Immature natural killer cell (primary cell): ENCODE results near the gene RYR3. TPM values are rescaled to one million over a fixed set of nuclear protein-coding genes. Genes with fewer than 3 reads are reported as not detected.

Experiments
- DNase-seq, 3 donors: peaks; one replicate each; pipeline ENCODE4 v3.0.0; 2022; ENCODE audit warnings: mixed read lengths in 1 of 3
- H3K27ac Mint-ChIP-seq, 6 donors: one replicate each; pipeline ENCODE4 v1.8.0; 2020; ENCODE audit warnings: mixed read lengths in 6 of 6, mild to moderate bottlenecking in 5 of 6, inconsistent platforms in 4 of 6, moderate library complexity in 3 of 6
- H3K27me3 Mint-ChIP-seq, 3 donors: one replicate each; pipeline ENCODE4 v1.8.0; 2020 to 2021; ENCODE audit warnings: low read depth in 3 of 3, mild to moderate bottlenecking in 3 of 3, mixed read lengths in 3 of 3, moderate library complexity in 3 of 3, inconsistent platforms in 1 of 3
- H3K36me3 Mint-ChIP-seq, 3 donors: one replicate each; pipeline ENCODE4 v1.8.0; 2020; ENCODE audit warnings: mixed read lengths in 3 of 3, inconsistent platforms in 2 of 3, mild to moderate bottlenecking in 2 of 3
- H3K4me1 Mint-ChIP-seq, 2 donors: one replicate each; pipeline ENCODE4 v1.8.0; 2020; ENCODE audit warnings: inconsistent platforms in 2 of 2, mild to moderate bottlenecking in 2 of 2, mixed read lengths in 2 of 2, moderate library complexity in 1 of 2
- H3K4me3 Mint-ChIP-seq, 5 donors: one replicate each; pipeline ENCODE4 v1.8.0; 2020; ENCODE audit warnings: mild to moderate bottlenecking in 5 of 5, mixed read lengths in 5 of 5, inconsistent platforms in 3 of 5, moderate library complexity in 3 of 5
- H3K9me3 Mint-ChIP-seq, 6 donors: one replicate each; pipeline ENCODE4 v1.8.0; 2020; ENCODE audit warnings: mild to moderate bottlenecking in 6 of 6, mixed read lengths in 6 of 6, inconsistent platforms in 4 of 6, moderate library complexity in 3 of 6
- polyA plus RNA-seq, 3 donors: library from polyadenylated mRNA; unstranded; fragments of 300-500 nt; fragmentation: Illumina TruSeq; gene quantifications; one replicate each; pipeline ENCODE4 v1.2.3, GENCODE V29; 2021

Gene RYR3
- polyA plus RNA-seq, 3 donors from 2014 or later = 0.11 to 0.14 TPM; not detected in 1

DNA sequence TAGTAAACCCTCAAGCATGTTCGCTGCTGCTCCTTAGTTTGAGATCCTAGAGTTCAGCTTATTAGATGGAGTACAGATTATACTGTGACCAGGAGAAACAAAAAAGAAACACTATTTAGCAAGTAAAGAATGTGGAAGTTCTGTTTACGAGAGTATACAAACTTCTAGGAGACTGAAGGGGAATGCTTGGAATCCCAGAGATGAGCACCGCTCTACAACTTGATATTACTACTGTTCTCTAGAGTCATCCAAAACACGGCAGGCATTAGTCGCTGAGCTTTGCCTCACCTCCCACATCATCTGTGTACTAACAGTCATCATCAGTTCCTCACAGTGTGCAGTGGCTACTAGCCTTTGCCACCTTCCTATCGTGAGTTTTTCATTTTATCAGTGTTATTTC lies 536.1 kb downstream of the RYR3 start:
- Mint-ChIP-seq H3K4me3 (no peak overlapping the region), H3K4me1 (no peaks in the 10 kb centered on the region), H3K9me3 (no peaks in the 10 kb centered on the region), H3K27ac (no peak overlapping the region), H3K27me3 (peaks cover 0 to 5% (median 2%) of the 10 kb centered on the region in 3 donors), H3K36me3 (no peaks in the 10 kb centered on the region)
- DNase-seq = no peak

DNA sequence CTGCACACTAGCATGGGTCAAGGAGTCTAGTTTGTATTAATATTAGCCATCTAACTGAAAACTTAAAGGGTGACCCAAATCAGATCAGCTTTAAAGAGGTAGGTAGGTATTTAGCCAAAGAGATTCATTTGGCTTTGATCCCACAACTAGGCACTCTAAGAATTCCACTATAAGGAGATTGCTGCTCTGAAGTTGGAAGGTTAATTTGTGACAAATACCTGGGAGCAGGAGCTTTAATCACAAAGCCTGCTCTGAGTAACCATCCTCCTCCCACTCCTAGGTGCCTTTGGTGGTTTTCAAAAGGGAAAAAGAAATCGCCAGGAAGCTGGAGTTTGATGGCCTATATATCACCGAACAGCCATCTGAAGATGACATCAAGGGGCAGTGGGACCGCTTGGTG lies 537.2 kb downstream of the RYR3 start:
- no peaks in the 10 kb centered on the region for H3K36me3 Mint-ChIP-seq
- no peaks in the 10 kb centered on the region for H3K4me1 Mint-ChIP-seq
- no peaks in the 10 kb centered on the region for H3K9me3 Mint-ChIP-seq
- H3K27me3 Mint-ChIP-seq = peaks cover 0 to 5% (median 2%) of the 10 kb centered on the region in 3 donors
- no peak overlapping the region for H3K27ac Mint-ChIP-seq
- no peak overlapping the region for H3K4me3 Mint-ChIP-seq
- no peak for DNase-seq

DNA sequence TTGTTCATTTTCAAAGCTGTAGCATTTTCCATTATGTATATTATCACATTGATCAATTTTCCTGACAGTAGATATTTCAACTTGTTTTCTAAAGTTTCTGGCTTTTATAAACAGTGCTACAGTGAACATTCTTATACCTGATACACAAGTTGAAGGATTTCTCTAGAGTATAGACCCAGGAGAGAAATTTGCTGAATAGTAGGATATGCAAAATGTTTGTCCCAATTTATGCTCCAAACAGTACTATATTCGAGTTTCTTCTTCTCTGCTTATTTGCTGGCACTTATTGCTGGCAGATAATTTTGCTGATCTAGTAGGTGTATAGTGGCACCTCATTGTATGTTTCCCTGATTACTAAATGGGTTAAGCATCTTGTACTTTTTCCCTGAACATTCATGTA lies 540.3 kb downstream of the RYR3 start:
- peaks cover 0 to 3% (median 0%) of the 10 kb centered on the region in 3 donors for H3K27me3 Mint-ChIP-seq
- no peak overlapping the region for H3K27ac Mint-ChIP-seq
- DNase-seq = no peak
- H3K9me3 Mint-ChIP-seq = no peaks in the 10 kb centered on the region
- no peaks in the 10 kb centered on the region for H3K4me1 Mint-ChIP-seq
- H3K36me3 Mint-ChIP-seq = no peaks in the 10 kb centered on the region
- no peak overlapping the region for H3K4me3 Mint-ChIP-seq

DNA sequence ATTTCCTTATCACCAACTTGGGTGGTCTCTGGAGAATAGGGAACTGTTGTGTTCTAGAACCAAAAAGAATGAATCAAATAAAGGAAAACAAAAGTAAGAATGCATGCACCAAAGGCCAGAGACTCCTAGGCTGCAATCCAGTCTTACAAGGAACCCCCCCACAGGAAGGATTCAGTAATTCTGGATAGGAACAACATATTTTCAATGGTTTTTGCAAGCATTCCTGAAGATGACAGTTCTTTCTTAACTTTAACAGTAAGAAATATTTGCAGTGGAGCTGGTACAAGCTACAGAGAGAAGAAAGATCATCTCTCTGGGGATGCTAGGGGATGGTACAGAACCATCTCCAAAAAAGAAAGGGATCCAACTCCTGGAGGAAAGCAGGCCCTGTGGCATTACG lies 541.3 kb downstream of the RYR3 start:
- Mint-ChIP-seq H3K36me3 (no peaks in the 10 kb centered on the region), H3K27me3 (no peaks in the 10 kb centered on the region), H3K27ac (no peak overlapping the region), H3K4me1 (no peaks in the 10 kb centered on the region), H3K9me3 (no peaks in the 10 kb centered on the region), H3K4me3 (no peak overlapping the region)
- no peak for DNase-seq

DNA sequence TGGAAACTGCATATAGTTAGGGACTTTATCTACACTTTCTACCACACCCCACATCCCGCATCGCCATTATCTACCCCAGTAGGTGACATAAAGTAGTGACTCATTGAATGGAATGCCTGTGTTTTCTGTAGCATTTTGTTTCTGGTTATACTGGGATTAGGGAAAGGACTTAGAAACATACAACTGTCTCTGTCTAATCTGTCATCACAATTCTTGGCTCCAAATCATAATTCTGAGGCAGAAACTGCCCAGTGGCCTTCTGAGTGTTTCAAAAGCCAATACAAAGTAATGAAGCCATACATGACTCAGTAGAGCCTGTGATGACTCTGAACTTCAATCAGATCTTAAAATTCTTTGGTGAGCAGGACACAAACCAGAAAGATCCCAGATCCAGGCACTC lies 541.8 kb downstream of the RYR3 start:
- no peaks in the 10 kb centered on the region for H3K9me3 Mint-ChIP-seq

DNA sequence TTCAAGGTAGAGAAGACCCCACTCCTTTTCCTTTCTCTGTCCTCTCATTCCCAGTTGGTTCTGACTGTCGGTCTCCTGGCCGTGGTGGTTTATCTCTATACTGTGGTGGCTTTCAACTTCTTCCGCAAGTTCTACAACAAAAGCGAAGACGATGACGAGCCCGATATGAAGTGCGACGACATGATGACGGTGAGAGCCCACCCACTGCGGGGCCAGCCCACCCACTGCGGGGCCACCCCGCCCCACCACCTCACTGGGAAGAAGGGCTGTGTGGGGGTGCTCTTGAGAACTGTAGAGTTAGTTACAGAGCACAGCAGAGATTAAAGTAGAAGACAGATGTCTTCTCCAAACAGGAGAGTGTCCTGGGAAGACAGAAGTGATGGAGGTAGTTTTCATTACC lies 547.0 kb downstream of the RYR3 start:
- peaks cover 5 to 13% (median 12%) of the 10 kb centered on the region in 3 donors for H3K36me3 Mint-ChIP-seq
- no peak overlapping the region for H3K4me3 Mint-ChIP-seq
- no peaks in the 10 kb centered on the region for H3K4me1 Mint-ChIP-seq
- no peaks in the 10 kb centered on the region for H3K27me3 Mint-ChIP-seq
- H3K9me3 Mint-ChIP-seq = no peaks in the 10 kb centered on the region
- H3K27ac Mint-ChIP-seq = no peak overlapping the region
- no peak for DNase-seq

More for the DNA sequence above, 541.8 kb downstream of the RYR3 start:
- no peak for DNase-seq
- no peak overlapping the region for H3K4me3 Mint-ChIP-seq
- no peaks in the 10 kb centered on the region for H3K27me3 Mint-ChIP-seq
- no peaks in the 10 kb centered on the region for H3K4me1 Mint-ChIP-seq
- no peak overlapping the region for H3K27ac Mint-ChIP-seq
- H3K36me3 Mint-ChIP-seq = no peaks in the 10 kb centered on the region

DNA sequence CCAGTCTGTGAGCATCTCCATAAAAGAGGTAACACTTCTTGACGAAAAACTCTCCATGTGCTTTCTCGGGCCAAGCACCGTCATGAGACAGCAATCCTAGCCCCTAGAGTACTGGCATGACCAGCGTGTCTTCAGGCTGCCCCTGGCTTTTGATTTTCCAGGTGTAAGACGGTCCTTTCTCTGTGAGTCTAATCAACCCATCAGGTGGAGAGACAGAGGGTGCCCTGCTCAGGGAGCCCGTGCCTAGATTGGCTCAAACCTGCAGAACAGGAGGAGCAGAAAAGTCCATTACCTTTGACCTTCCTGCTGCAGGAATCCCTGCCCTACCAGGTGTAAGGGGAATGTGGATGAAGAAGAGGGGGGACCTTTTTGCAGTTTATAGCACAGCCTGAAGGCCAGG lies 548.1 kb downstream of the RYR3 start:
- Mint-ChIP-seq H3K4me3 (no peak overlapping the region), H3K27ac (no peak overlapping the region), H3K36me3 (peaks cover 13 to 24% (median 21%) of the 10 kb centered on the region in 3 donors), H3K4me1 (no peaks in the 10 kb centered on the region), H3K27me3 (no peaks in the 10 kb centered on the region), H3K9me3 (no peaks in the 10 kb centered on the region)
- DNase-seq = no peak

DNA sequence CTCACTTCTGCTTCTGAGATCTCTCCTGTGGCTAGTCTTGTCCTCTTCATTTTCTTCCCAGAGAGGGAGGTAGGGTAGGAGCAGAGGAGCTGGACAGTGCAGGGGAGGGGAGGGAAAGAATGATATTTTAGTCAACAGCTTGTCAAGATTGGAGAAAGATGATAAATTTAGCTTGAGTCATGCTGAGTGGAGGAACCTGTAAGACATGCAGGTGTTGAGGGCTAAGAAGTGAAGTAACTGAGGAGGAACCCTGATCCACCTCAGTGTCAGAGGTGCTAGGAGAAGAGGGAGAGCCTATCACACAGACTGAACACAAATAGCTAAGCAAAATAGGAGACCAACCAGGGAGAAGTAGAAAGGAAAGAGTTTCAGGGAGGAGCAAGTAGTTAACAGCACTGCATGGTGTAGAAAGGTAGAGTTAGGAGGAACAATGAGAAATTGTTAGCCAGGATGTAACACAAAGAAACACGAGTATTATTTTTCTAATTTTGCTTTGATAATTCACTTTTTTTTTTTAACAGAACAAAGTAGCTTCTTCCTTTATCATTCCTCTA lies 549.3 kb downstream of the RYR3 start:
- no peak for DNase-seq
- Mint-ChIP-seq H3K36me3 (peaks cover 25 to 36% (median 32%) of the 10 kb centered on the region in 3 donors), H3K27ac (no peak overlapping the region)

DNA sequence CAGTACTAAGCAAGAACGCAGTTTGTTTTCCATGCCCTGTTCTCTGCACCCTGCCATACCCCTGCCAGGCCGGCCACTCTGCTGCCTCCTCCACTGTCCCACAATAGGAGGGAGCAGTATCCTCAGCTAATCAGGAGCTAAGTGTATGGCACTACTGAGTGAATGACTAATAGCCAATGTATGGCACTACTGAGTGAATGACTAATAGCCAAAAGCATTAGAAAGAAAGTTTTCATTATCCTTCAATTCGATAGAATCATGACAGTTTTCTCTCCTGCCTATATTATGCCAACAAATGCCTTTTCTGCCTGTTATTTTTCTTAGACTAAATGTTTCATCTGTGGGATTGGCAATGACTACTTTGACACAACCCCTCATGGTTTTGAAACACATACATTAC lies 550.0 kb downstream of the RYR3 start:
- Mint-ChIP-seq H3K27me3 (no peaks in the 10 kb centered on the region), H3K9me3 (no peaks in the 10 kb centered on the region), H3K36me3 (peaks cover 31 to 40% (median 39%) of the 10 kb centered on the region in 3 donors), H3K4me3 (no peak overlapping the region), H3K27ac (no peak overlapping the region), H3K4me1 (no peaks in the 10 kb centered on the region)
- DNase-seq = no peak

More for the DNA sequence above, 549.3 kb downstream of the RYR3 start:
- Mint-ChIP-seq H3K4me1 (no peaks in the 10 kb centered on the region), H3K27me3 (no peaks in the 10 kb centered on the region), H3K9me3 (no peaks in the 10 kb centered on the region), H3K4me3 (no peak overlapping the region)

DNA sequence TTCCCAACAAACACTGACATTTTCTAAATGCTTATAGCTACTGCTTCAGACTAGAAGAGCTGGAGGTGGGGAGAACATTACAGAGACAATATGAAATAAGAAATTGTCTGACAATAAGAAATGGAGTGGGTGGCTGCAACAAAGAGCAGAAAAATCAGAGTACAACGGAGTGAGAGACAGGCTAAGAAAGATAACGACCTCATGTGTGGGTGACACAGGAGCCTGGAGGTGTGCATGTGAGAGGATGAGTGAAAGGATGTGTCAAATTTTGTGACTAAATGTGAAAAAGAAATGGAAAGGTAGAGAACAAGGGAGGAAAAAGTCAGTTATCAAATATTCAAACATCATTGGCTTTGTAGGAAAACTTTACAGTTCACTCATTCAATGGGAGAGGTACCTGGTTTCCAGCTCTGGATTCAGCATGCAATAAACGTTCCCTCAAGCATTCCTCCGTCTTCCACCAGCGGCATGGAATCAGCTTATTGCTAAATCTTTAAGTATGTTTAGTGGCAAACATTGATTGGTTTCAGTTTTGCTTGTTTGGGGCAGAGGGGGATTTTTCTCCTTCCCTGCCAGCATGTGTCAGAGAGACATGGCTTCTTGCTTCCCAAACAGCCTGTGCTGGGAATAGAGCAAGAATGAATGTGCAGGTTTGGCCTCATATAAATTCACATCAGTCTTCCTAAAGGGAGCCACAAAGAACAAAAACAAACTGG lies 553.8 kb downstream of the RYR3 start:
- H3K36me3 Mint-ChIP-seq = peaks cover 39 to 45% (median 43%) of the 10 kb centered on the region in 3 donors
- H3K27me3 Mint-ChIP-seq = no peaks in the 10 kb centered on the region
- H3K9me3 Mint-ChIP-seq = no peaks in the 10 kb centered on the region
- DNase-seq = no peak
- H3K27ac Mint-ChIP-seq = peak overlapping the region in 1 of 6 donors; percentile 15
- H3K4me1 Mint-ChIP-seq = no peaks in the 10 kb centered on the region
- no peak overlapping the region for H3K4me3 Mint-ChIP-seq

DNA sequence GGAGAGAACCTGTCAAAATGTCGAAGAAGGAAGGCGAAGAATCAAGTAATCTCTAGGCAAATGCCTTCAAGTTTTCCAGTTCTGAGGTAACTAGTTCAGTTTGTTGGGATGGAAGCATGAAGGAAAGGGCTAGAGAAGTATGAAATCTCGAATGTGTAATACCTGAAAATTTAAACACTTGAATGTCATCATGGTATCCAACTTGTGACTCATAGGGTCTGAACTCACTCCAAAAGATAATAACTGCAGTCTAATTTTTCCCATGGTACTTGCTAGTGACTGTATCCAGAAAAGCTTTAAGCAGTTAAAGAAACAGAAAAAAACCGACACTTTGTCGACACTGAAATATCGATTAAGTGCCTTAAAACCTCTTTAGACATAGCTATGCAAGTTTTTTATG lies 554.6 kb downstream of the RYR3 start:
- H3K36me3 Mint-ChIP-seq = peaks cover 36 to 43% (median 38%) of the 10 kb centered on the region in 3 donors
- H3K27me3 Mint-ChIP-seq = no peaks in the 10 kb centered on the region
- no peak for DNase-seq
- H3K27ac Mint-ChIP-seq = no peak overlapping the region
- no peaks in the 10 kb centered on the region for H3K9me3 Mint-ChIP-seq
- no peaks in the 10 kb centered on the region for H3K4me1 Mint-ChIP-seq
- H3K4me3 Mint-ChIP-seq = no peak overlapping the region

DNA sequence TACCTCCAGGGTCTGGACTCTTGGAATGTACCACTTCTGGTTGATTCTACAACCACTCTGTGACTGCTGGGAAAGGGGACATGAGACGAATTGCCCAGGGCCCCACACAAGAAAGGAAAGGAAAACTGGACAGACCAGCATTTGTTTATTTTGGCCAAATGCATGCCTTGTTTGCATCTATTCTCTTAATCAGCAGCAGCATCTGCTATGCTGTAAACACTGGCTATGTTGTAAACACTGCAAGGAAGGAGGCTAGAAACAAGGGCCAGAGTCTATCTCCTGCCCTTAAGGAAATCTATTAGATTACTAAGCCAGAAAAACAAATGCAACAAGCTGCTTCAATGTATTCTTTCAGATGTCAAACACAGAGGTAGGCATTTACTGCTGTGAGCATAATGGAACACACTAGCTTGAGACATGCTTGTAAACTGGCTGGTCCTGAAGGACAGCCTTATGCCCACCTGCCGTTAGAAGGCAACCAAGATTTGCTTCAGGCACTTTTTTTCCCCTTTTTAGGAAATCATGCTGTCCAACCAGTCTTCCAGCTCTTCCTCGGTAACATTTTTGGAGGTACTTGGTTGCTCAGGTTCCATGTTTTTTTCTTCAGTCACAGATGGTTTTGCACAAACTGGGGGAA lies 555.5 kb downstream of the RYR3 start:
- no peak overlapping the region for H3K4me3 Mint-ChIP-seq
- no peak for DNase-seq
- peaks cover 36 to 40% (median 38%) of the 10 kb centered on the region in 3 donors for H3K36me3 Mint-ChIP-seq
- no peaks in the 10 kb centered on the region for H3K4me1 Mint-ChIP-seq
- H3K27me3 Mint-ChIP-seq = no peaks in the 10 kb centered on the region
- no peaks in the 10 kb centered on the region for H3K9me3 Mint-ChIP-seq
- H3K27ac Mint-ChIP-seq = no peak overlapping the region

DNA sequence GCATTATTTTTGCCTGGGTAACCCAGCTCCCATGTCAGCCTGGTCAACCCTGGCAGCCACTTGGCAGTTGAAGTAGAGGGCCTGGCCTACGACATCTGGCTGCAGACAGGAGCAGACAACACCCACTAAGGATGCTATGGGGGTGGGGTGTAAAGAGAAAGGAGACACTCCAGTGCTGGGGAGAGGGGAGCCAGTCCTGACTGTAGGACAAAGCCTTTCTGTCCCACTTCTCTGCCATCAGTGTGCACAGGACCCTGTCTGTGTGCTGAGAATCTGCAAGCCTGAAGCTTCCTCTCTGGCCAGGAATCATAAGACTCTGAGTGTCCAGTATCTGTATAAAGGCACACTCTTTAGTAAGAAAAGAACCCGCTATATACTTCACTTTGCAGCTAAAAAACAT lies 561.2 kb downstream of the RYR3 start:
- no peaks in the 10 kb centered on the region for H3K27me3 Mint-ChIP-seq
- no peak overlapping the region for H3K27ac Mint-ChIP-seq

DNA sequence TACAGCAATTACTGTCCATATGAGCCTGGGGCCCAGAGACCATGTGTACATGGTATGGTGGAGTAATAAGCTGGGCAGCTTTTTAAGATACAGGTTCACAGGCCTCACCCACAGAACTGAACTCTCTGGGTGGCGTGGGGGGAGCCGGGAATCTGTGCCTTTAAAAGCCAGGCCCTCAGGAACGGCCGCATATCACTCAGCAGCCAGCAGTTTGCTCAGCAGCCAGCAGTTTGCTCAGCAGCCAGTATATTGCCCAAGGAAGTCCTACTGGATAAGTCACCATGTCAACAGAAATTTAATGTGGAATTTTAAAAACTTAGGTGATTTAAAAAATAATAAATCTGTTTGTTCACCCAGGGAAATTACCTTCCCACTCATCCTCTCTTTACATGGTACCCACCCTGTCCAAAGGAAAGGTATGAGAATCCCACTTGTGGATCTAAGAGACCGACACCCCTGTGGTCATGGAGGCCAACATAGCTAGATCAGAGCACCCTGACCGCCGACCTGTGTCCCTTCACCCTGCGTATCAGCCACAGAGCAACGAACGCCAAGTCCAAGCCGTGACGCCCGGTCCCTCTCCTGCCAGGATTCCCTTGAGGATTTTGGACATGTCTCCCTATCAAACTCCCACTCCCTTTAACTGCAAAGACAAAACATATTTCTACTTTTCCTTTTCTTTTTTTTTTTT lies 561.8 kb downstream of the RYR3 start:
- H3K4me1 Mint-ChIP-seq = no peaks in the 10 kb centered on the region
- H3K36me3 Mint-ChIP-seq = peaks cover 0 to 5% (median 3%) of the 10 kb centered on the region in 3 donors
- H3K27ac Mint-ChIP-seq = no peak overlapping the region
- no peak for DNase-seq
- H3K9me3 Mint-ChIP-seq = no peaks in the 10 kb centered on the region
- no peak overlapping the region for H3K4me3 Mint-ChIP-seq
- H3K27me3 Mint-ChIP-seq = no peaks in the 10 kb centered on the region

More for the DNA sequence above, 561.2 kb downstream of the RYR3 start:
- H3K9me3 Mint-ChIP-seq = no peaks in the 10 kb centered on the region
- DNase-seq = no peak
- peaks cover 0 to 7% (median 7%) of the 10 kb centered on the region in 3 donors for H3K36me3 Mint-ChIP-seq
- H3K4me1 Mint-ChIP-seq = no peaks in the 10 kb centered on the region
- no peak overlapping the region for H3K4me3 Mint-ChIP-seq
